Naive thymus-derived CD4-positive, alpha-beta T cell (primary cell): ENCODE results near the gene RBFOX1. TPM values are rescaled to one million over a fixed set of nuclear protein-coding genes. Genes with fewer than 3 reads are reported as not detected.

Source experiments
- ATAC-seq: fragments of 150-1000 bp; cut with Tn5 transposase; 2 replicates; pipeline ENCODE4 v1.10.0; 2021; ENCODE audit warnings: mild to moderate bottlenecking, moderate library complexity
- CTCF ChIA-PET: fragments of 350-600 bp; sonication (Branson Sonifier 250); formaldehyde crosslinking; loops from one replicate; lab custom pipeline; 2021; ENCODE audit warnings: antibody characterized with exemption; lab: Charles Lee
- POLR2A ChIA-PET: fragments of 350-600 bp; sonication (Branson Sonifier 250); formaldehyde crosslinking; loops from one replicate; lab custom pipeline; 2021; ENCODE audit warnings: antibody characterized with exemption, inconsistent platforms; lab: Charles Lee
- DNase-seq, 9 donors: peaks; one replicate each; pipeline versions ENCODE4 v3.0.0 to v3.0.0-alpha.2; 2020 to 2022; ENCODE audit warnings: mixed read lengths in 1 of 9
- H3K27ac ChIP-seq: one replicate; pipeline ENCODE4 v1.7.0; 2013; ENCODE audit warnings: mild to moderate bottlenecking, low read depth, low read length, moderate library complexity
- H3K27me3 ChIP-seq, 2 donors: one replicate each; pipeline ENCODE4 v1.7.0; 2013; ENCODE audit warnings: low read length in 2 of 2, mild to moderate bottlenecking in 2 of 2, moderate library complexity in 2 of 2; ENCODE audit not compliant: control insufficient read depth in 2 of 2, insufficient read depth in 2 of 2
- H3K36me3 ChIP-seq, 3 experiments: 1 replicate in 2 of 3; 2 replicates in 1 of 3; pipeline ENCODE4 v1.7.0; 2013; ENCODE audit warnings: low read length in 3 of 3, mild to moderate bottlenecking in 3 of 3, moderate library complexity in 1 of 3; ENCODE audit not compliant: insufficient read depth in 3 of 3, control insufficient read depth in 2 of 3
- H3K4me1 ChIP-seq, 2 donors: one replicate each; pipeline ENCODE4 v1.7.0; 2013; ENCODE audit warnings: low read length in 2 of 2, mild to moderate bottlenecking in 2 of 2, moderate library complexity in 1 of 2; ENCODE audit not compliant: control insufficient read depth in 2 of 2, insufficient read depth in 2 of 2
- H3K4me3 ChIP-seq: 2 replicates; pipeline ENCODE4 v1.7.0; 2013; ENCODE audit warnings: mild to moderate bottlenecking, low read length
- H3K9me3 ChIP-seq, 3 experiments: 1 replicate in 2 of 3; 2 replicates in 1 of 3; pipeline ENCODE4 v1.7.0; 2013; ENCODE audit warnings: low read length in 3 of 3; ENCODE audit not compliant: control insufficient read depth in 2 of 3
- H3K27ac Mint-ChIP-seq, 9 donors: one replicate each; pipeline ENCODE4 v1.8.0; 2020 to 2022; ENCODE audit warnings: mixed read lengths in 9 of 9, mild to moderate bottlenecking in 8 of 9, moderate library complexity in 5 of 9, inconsistent platforms in 2 of 9
- H3K27me3 Mint-ChIP-seq, 5 donors: one replicate each; pipeline ENCODE4 v1.8.0; 2021 to 2022; ENCODE audit warnings: mixed read lengths in 5 of 5, mild to moderate bottlenecking in 1 of 5
- H3K36me3 Mint-ChIP-seq, 5 donors: one replicate each; pipeline ENCODE4 v1.8.0; 2020 to 2022; ENCODE audit warnings: mixed read lengths in 5 of 5, mild to moderate bottlenecking in 3 of 5, inconsistent platforms in 1 of 5
- H3K4me1 Mint-ChIP-seq, 7 donors: one replicate each; pipeline ENCODE4 v1.8.0; 2020 to 2022; ENCODE audit warnings: mixed read lengths in 7 of 7, mild to moderate bottlenecking in 3 of 7, inconsistent platforms in 1 of 7
- H3K4me3 Mint-ChIP-seq, 10 donors: one replicate each; pipeline ENCODE4 v1.8.0; 2020 to 2022; ENCODE audit warnings: mild to moderate bottlenecking in 10 of 10, mixed read lengths in 10 of 10, moderate library complexity in 6 of 10, inconsistent platforms in 2 of 10
- H3K9me3 Mint-ChIP-seq, 11 donors: one replicate each; pipeline ENCODE4 v1.8.0; 2020 to 2022; ENCODE audit warnings: mixed read lengths in 11 of 11, mild to moderate bottlenecking in 4 of 11, inconsistent platforms in 1 of 11, moderate library complexity in 1 of 11
- intact Hi-C, 2 donors: fragments of 100-400 bp; cut with micrococcal nuclease; formaldehyde crosslinking; loops; one replicate each; pipeline ENCODE4 v1.15.1; 2023
- polyA plus RNA-seq, 2 donors: library from polyadenylated mRNA; unstranded; fragments of 300-500 nt; fragmentation: Illumina TruSeq; gene quantifications; one replicate each; pipeline ENCODE4 v1.2.3, GENCODE V29; 2021
- total RNA-seq, 6 experiments: library from RNA in 5 of 6; stranded (reverse) in 5 of 6; gene quantifications; 1 replicate in 5 of 6; 2 replicates in 1 of 6; pipeline ENCODE4 v1.2.3 and lab custom pipeline; 2021 to 2026

Gene RBFOX1
- total and polyA plus RNA-seq, 7 experiments from 2014 or later = not detected

DNA sequence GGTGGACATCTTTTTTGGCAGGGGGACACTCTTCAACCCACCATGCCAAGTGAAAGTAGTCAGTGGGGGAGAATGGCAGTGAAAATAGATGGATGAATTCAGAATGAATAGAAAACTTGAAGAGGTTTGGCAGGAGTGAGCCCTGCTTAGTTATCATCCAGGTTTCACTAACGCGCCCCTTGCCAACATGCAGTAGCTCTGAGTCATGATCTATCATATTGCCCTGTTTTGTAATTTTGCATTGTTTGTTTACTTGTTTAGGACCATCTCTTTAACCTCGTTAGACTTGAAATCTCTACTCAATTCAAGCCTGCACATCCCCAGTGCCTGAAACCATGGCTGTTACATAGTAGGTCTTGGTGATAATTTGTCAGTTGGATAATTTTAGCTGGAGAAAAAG lies 116.7 kb downstream of the RBFOX1 start:
- H3K4me3 Mint-ChIP-seq = no peak overlapping the region
- no peaks in the 10 kb centered on the region for H3K27me3 ChIP-seq
- DNase-seq = no peak
- H3K27ac Mint-ChIP-seq = no peak overlapping the region
- no peaks in the 10 kb centered on the region for H3K4me1 ChIP-seq
- no peak for ATAC-seq
- intact Hi-C loops = no loop called here
- H3K36me3 ChIP-seq = no peaks in the 10 kb centered on the region
- H3K36me3 Mint-ChIP-seq = peaks cover 0 to 7% (median 0%) of the 10 kb centered on the region in 5 donors
- ChIA-PET POLR2A (no interaction called here), CTCF (no interaction called here)
- peaks cover 10 to 49% (median 30%) of the 10 kb centered on the region in 11 donors for H3K9me3 Mint-ChIP-seq
- H3K27me3 Mint-ChIP-seq = no peaks in the 10 kb centered on the region
- peaks cover 0 to 4% (median 0%) of the 10 kb centered on the region in 3 experiments for H3K9me3 ChIP-seq
- H3K27ac ChIP-seq = no peak overlapping the region
- no peak overlapping the region for H3K4me3 ChIP-seq
- no peaks in the 10 kb centered on the region for H3K4me1 Mint-ChIP-seq

DNA sequence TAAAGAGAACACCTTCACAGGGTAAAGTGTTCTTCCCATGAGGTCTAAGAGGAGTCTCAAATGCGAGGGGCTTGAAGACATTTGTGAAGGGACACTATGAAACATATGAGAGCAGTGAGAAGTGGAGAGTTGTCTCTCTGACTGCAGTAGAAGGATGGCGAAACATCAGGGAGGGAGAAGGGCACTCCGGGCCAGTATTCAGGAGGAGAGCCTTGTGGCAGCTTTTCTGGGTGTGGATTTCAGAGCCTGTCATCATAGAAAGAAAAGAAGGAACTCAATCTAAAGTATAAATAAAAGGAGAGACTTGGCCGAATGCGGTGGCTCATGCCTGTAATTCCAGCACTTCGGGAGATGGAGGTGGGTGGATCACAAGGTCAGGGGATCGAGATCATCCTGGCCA lies 117.2 kb downstream of the RBFOX1 start:
- Histone ChIP-seq H3K27me3 (no peaks in the 10 kb centered on the region), H3K27ac (no peak overlapping the region), H3K4me3 (no peak overlapping the region), H3K9me3 (peaks cover 0 to 4% (median 0%) of the 10 kb centered on the region in 3 experiments), H3K36me3 (no peaks in the 10 kb centered on the region), H3K4me1 (no peaks in the 10 kb centered on the region)
- DNase-seq (no peak), ATAC-seq (no peak)
- Mint-ChIP-seq H3K9me3 (peaks cover 10 to 49% (median 27%) of the 10 kb centered on the region in 11 donors), H3K4me3 (no peak overlapping the region), H3K27ac (no peak overlapping the region), H3K4me1 (no peaks in the 10 kb centered on the region), H3K27me3 (no peaks in the 10 kb centered on the region), H3K36me3 (peaks cover 0 to 7% (median 0%) of the 10 kb centered on the region in 5 donors)
- ChIA-PET CTCF (no interaction called here), POLR2A (no interaction called here)
- intact Hi-C loops = no loop called here

DNA sequence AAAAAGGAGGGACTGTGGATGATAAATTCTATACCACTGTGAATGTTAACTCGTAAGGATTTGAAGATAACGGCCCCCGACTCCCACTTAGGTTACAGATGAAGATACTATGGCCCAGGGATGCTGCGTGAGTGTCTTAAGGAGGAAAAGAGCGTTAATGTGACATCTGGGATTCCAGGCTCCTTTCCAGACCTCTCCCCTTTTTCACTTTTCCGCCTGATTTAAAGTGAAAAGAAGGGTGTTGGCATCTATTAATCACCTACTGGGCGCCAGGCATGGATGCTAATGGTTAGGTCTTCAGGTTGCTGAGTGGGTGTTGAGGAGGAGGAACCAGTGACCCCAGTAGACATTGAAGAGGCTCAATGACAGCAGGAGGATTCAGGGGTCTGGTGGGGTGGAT lies 117.8 kb downstream of the RBFOX1 start:
- intact Hi-C loops = no loop called here
- Mint-ChIP-seq H3K27me3 (no peaks in the 10 kb centered on the region), H3K4me1 (no peaks in the 10 kb centered on the region), H3K27ac (no peak overlapping the region), H3K36me3 (peaks cover 0 to 7% (median 0%) of the 10 kb centered on the region in 5 donors), H3K9me3 (peaks cover 10 to 49% (median 27%) of the 10 kb centered on the region in 11 donors), H3K4me3 (no peak overlapping the region)
- Histone ChIP-seq H3K27me3 (no peaks in the 10 kb centered on the region), H3K4me1 (no peaks in the 10 kb centered on the region), H3K4me3 (no peak overlapping the region), H3K36me3 (no peaks in the 10 kb centered on the region), H3K27ac (no peak overlapping the region), H3K9me3 (peaks cover 0 to 9% (median 0%) of the 10 kb centered on the region in 3 experiments)
- ATAC-seq (no peak), DNase-seq (no peak)
- POLR2A ChIA-PET = no interaction called here
- CTCF ChIA-PET = no interaction called here

DNA sequence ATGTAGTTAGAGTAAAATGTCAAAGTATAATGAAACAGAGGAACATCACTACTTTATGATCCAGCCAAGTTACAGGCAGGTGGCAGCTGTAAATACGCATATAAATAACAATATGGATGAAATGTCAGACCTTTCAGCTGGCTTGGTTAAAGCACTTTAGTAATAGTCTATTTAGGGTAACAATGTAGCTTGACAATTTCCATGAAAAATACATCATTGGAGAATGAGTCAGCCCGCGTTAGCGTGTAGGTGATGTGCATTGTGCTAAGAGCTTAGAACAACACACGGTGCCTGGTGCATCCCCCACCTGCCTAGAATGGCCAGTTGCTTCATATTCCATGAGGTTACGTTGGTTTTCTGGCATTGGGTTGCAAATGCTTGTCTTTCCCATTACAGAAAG lies 119.4 kb downstream of the RBFOX1 start:
- POLR2A ChIA-PET = no interaction called here
- H3K4me1 ChIP-seq = no peaks in the 10 kb centered on the region
- H3K36me3 ChIP-seq = no peaks in the 10 kb centered on the region
- CTCF ChIA-PET = no interaction called here
- peaks cover 0 to 10% (median 0%) of the 10 kb centered on the region in 3 experiments for H3K9me3 ChIP-seq
- DNase-seq (no peak), ATAC-seq (no peak)
- H3K27ac ChIP-seq = no peak overlapping the region
- Mint-ChIP-seq H3K9me3 (peaks cover 7 to 47% (median 22%) of the 10 kb centered on the region in 11 donors), H3K27ac (no peak overlapping the region), H3K27me3 (no peaks in the 10 kb centered on the region), H3K36me3 (peaks cover 0 to 7% (median 0%) of the 10 kb centered on the region in 5 donors), H3K4me1 (no peaks in the 10 kb centered on the region), H3K4me3 (no peak overlapping the region)
- no peaks in the 10 kb centered on the region for H3K27me3 ChIP-seq
- intact Hi-C loops = no loop called here
- H3K4me3 ChIP-seq = no peak overlapping the region

DNA sequence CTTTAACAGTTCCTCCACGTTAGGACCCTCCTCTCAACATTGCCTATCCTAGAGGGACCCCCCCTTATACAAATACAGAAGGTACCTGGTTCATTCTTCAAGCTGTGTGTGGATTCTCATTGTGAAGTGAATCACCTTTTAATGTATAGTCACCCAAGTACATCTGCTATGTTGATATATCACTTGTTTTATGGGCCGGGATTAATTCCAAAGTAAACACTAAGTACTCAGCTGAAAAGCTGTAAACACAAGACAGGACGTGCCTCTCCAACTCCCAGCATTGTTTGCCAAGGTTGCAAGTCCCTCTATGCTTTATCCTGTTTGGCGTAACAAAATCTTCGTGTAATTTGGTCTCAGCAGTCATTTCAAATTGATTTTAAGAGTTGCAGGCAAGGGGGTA lies 123.6 kb downstream of the RBFOX1 start:
- CTCF ChIA-PET = no interaction called here

DNA sequence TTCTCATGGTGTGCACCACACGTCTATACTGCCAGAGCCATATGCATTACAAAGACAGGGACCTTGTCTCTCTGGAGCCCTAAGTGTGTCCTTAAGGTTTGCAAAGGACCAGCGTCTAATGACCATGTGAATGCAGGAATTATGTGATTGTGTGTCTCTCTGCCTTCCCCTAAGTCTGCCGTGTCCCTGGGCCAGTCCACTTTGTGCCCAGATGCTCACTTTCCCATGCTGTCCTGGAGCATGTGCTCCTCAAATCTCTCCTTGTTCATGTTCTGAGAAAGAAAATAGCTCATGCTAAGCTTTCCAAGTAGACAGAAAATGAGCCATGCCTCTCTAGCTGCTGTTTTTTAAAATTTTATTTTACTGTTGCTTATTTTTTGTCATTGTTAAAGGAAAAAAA lies 125.5 kb downstream of the RBFOX1 start:
- ATAC-seq = no peak
- intact Hi-C loops = no loop called here
- no peak for DNase-seq
- no peak overlapping the region for H3K27ac ChIP-seq
- H3K36me3 Mint-ChIP-seq = peaks cover 0 to 4% (median 0%) of the 10 kb centered on the region in 5 donors
- no peak overlapping the region for H3K27ac Mint-ChIP-seq
- peaks cover 5 to 36% (median 23%) of the 10 kb centered on the region in 11 donors for H3K9me3 Mint-ChIP-seq
- POLR2A ChIA-PET = no interaction called here
- H3K27me3 Mint-ChIP-seq = no peaks in the 10 kb centered on the region
- no peaks in the 10 kb centered on the region for H3K36me3 ChIP-seq
- CTCF ChIA-PET = no interaction called here
- H3K4me1 Mint-ChIP-seq = no peaks in the 10 kb centered on the region
- H3K4me1 ChIP-seq = no peaks in the 10 kb centered on the region
- no peak overlapping the region for H3K4me3 Mint-ChIP-seq
- H3K27me3 ChIP-seq = no peaks in the 10 kb centered on the region
- H3K4me3 ChIP-seq = no peak overlapping the region
- peaks cover 0 to 10% (median 0%) of the 10 kb centered on the region in 3 experiments for H3K9me3 ChIP-seq

More for the DNA sequence above, 123.6 kb downstream of the RBFOX1 start:
- Mint-ChIP-seq H3K36me3 (peaks cover 0 to 4% (median 0%) of the 10 kb centered on the region in 5 donors), H3K4me3 (no peak overlapping the region), H3K9me3 (peaks cover 6 to 44% (median 24%) of the 10 kb centered on the region in 11 donors), H3K27ac (no peak overlapping the region), H3K4me1 (no peaks in the 10 kb centered on the region), H3K27me3 (no peaks in the 10 kb centered on the region)
- no peak overlapping the region for H3K4me3 ChIP-seq
- no peak overlapping the region for H3K27ac ChIP-seq
- no peak for ATAC-seq
- H3K36me3 ChIP-seq = no peaks in the 10 kb centered on the region
- DNase-seq = no peak
- POLR2A ChIA-PET = no interaction called here
- intact Hi-C loops = no loop called here
- peaks cover 0 to 10% (median 0%) of the 10 kb centered on the region in 3 experiments for H3K9me3 ChIP-seq
- no peaks in the 10 kb centered on the region for H3K4me1 ChIP-seq
- H3K27me3 ChIP-seq = no peaks in the 10 kb centered on the region

DNA sequence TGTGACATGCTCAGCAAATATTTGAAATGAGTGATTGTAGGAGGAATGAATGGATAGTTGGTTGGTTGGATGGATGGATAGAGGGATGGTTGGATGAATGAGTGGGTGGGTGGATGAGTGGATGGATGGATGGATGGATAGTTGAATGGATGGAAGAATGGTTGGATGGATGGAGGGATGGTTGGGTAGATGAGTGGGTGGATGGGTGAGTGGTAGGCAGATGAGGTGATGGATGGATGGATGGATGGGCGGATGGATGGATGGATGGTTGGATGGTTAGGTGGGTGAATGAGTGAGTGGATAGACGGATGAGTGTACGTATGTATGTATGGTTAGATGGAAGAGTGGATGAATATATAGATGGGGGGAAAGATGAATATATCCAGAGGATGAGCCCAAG lies 137.7 kb downstream of the RBFOX1 start:
- Mint-ChIP-seq H3K36me3 (no peaks in the 10 kb centered on the region), H3K4me1 (no peaks in the 10 kb centered on the region), H3K27me3 (no peaks in the 10 kb centered on the region), H3K9me3 (peaks cover 2 to 28% (median 13%) of the 10 kb centered on the region in 11 donors), H3K4me3 (no peak overlapping the region), H3K27ac (no peak overlapping the region)
- intact Hi-C loops = no loop called here
- H3K27me3 ChIP-seq = no peaks in the 10 kb centered on the region
- no peak overlapping the region for H3K27ac ChIP-seq
- POLR2A ChIA-PET = no interaction called here
- H3K36me3 ChIP-seq = no peaks in the 10 kb centered on the region
- no peak overlapping the region for H3K4me3 ChIP-seq
- H3K9me3 ChIP-seq = no peaks in the 10 kb centered on the region
- H3K4me1 ChIP-seq = no peaks in the 10 kb centered on the region
- DNase-seq = no peak
- no peak for ATAC-seq
- CTCF ChIA-PET = no interaction called here
